ENCODE measurements around the gene ETV4. TPM values are rescaled to one million over a fixed set of nuclear protein-coding genes. Genes with fewer than 3 reads are reported as not detected.

ETV4 gene
- total RNA-seq, 1 donor from 2014 or later, result 0.41 TPM

DNA sequence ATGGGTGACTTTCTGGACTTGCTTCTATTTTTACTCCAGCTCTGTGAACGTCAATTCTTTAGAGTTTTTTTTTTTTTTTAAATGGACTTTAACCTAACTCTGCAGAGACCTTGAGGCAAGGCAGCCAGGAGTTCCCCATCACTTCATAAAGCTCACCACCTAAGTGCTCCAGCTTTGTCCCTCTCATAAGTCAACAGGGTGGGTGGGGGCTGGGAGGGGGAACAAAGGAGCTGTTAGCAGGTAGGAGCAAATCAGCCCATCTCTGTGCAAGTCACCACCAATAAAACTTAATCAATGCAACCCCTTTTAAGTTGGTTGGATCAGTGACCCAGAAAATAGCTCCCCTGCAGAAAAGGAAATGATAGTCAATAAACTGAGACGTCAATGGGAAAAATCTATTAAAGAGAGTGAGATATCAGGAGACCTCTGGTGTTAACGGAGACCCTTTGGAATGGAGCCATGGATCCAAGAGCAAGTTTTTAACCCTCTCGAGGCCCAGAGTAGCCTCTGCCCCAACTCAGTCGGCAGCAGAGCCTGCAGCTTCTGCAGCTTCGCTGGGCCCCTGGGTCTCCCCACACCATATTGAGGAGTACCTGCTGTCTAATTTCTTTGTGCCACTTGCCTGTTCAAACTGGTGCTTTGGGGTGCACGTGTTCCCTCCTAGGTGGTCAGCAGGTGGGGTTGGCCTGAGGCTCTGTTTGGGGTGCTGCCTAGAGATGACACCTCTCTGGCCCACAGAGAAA lies 27.6 kb upstream of the ETV4 start:
- FAIRE-seq (no peak), DNase-seq (ENCODE audit: low spot score in 2 of 2) (no peak)

DNA sequence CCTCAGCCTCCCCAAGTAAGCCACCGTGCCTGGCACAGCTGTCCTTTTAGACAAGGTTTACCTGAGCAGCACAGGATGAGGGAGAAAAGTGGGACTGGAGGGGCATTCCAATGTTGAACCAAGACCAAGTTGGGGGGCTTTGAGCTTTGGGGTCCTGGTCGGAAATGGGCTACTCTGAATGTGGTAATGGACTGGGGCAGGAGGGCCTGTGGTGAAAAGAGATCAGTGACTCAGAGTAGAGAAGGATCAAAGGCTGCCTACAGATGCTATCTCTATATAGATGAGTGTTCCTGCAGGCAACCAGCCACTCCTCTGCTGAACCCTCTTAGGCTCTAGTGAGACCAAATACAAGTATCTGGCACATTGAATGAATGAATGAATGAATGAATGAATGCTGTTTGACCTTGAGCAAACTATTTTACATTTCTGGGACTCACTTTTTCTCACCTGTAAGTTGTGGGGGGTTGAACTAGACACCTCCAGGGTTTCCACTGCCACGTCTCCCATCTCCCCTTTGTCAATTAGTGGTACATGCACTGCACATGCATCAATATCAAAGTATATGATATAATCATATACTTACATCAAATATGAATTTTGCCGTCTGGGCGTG lies 26.3 kb upstream of the ETV4 start:
- no peak for FAIRE-seq
- DNase-seq (ENCODE audit: low spot score in 2 of 2), result no peak

DNA sequence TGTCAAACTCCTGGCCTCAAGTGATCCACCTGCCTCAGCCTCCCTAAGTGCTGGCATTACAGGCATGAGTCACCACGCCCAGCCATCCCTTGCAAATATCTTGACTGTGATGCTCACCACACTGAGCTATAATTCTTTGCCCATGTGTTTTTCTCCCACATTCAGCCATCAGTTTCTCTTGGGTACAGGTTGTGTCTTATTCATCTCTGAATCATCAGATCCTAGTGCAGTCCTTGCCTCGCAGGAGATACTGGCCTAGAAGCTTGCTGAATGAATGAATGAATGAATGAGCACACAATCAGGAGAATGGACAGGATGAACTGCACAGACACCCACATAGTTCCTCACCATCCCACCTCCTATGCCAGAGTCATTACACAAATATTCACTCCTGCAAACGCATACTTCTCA lies 24.4 kb upstream of the ETV4 start:
- FAIRE-seq (no peak), DNase-seq (ENCODE audit: low spot score in 2 of 2) (peak in 1 of 2 donors; percentile 20)

DNA sequence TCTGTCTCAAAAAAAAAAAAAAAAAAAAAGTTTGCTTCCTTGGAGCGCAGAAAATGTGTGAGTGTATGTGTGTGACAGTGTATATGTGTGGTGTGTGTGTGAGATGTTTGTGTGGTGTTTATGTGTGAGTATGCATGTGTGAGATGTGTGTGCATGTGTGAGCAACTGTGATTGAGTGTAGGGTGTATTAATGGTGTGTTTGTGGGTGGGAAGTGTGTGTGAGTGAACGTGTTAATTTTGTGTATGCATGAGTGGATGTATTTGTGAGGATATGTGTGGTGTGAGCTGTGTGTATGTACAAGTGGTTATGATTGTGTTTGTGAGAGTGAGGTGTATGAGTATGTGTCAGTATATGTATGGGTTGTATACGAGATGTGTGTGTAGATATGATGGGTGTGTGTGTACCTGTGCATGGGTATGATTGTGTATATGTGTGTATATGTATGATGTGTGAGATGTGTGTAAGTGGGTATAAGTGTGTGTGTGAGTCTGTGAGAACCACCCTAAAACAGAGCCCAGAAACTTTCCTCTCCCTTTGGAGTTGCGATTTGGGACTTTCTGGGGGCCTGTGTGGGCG lies 22.5 kb upstream of the ETV4 start:
- no peak for DNase-seq (ENCODE audit: low spot score in 2 of 2)
- FAIRE-seq, result no peak

DNA sequence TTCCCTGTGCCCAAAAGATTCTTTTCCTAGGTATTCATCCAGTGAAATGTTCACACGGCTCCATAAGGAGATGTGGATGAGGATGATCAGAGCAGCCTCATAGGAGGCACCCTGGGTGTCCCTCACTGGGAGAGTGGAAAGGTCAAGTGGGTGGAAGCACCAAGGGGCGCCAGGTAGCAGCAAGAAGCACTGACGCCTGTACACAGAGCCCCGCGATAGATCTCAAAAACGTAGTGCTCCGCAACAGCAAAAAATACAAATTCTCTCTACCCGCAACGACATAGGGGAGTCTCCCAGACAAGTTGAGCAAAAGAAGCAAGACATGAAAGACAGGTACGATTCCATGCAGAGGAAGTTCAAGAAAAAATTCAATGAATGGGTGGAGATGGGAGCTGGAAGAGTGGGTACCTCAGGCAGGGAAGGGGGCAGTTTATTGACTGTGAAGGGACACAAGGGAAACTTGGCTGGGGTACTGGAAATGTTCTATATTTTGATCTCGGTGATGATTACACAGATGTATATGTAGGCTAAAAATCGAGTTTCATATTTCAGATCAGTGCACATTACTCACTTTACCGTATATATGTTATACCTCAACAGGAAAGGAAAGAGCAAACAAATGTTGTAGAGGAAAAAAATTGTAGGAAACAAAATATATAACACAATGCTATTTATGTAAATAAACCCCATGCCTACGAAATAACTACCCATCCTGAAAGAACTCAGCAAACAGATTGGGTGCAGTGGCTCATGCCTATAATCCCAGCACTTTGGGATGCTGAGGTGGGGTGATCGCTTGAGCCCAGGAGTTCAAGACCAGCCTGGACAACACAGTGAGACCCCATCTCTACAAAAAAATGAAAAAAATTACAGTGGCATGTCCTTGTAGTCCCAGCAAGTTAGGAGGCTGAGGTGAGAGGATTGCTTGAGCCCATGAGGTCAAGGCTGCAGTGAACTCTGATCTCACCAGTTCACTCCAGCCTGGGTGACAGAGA lies 17.8 kb upstream of the ETV4 start:
- FAIRE-seq (no peak), DNase-seq (ENCODE audit: low spot score in 2 of 2) (no peak)

DNA sequence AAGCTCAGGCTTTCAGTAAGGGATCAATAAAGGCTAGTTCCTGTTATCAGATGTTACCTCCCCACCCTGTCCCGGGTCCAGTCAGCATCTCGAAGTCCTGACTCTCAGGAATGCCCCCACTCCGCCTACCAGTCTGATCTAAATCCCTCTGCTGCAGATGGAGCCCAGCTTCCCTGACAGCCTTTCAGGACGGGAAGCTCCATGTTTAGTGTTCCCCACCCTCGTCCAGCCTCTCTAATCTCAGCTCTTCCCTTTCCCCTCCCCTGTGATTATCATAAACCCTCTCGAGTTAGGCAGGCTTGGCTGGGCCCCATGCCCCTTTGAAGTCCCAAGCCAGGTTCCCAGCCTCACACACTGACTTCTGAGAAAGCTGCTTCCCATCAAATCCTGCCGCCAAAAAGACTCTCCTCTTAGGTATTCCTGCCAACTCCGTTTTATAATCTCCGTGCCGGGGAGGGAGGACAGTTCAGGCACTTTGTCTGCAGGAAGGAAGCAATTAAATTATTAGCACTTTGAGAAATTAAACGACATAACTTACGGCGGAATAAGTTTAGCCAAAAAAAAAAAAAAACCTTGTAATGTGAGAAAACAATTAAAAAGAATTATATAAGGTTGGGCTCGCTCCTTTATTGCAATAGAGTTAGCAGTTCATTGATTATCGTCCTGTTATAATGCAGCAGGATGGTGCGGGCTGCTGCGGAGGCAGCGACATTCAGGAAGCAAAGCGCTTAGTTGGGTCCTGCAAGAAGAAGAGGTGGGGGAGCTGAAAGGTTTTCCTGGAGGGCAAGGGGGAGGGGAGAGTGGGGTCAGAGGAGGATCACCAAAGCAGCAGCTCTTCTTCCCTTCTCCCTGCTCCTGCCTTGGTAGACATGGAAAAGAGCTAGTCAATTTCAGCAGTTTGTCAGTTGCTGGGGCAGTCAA lies 16.8 kb upstream of the ETV4 start:
- DNase-seq (ENCODE audit: low spot score in 2 of 2), result no peak
- no peak for FAIRE-seq

DNA sequence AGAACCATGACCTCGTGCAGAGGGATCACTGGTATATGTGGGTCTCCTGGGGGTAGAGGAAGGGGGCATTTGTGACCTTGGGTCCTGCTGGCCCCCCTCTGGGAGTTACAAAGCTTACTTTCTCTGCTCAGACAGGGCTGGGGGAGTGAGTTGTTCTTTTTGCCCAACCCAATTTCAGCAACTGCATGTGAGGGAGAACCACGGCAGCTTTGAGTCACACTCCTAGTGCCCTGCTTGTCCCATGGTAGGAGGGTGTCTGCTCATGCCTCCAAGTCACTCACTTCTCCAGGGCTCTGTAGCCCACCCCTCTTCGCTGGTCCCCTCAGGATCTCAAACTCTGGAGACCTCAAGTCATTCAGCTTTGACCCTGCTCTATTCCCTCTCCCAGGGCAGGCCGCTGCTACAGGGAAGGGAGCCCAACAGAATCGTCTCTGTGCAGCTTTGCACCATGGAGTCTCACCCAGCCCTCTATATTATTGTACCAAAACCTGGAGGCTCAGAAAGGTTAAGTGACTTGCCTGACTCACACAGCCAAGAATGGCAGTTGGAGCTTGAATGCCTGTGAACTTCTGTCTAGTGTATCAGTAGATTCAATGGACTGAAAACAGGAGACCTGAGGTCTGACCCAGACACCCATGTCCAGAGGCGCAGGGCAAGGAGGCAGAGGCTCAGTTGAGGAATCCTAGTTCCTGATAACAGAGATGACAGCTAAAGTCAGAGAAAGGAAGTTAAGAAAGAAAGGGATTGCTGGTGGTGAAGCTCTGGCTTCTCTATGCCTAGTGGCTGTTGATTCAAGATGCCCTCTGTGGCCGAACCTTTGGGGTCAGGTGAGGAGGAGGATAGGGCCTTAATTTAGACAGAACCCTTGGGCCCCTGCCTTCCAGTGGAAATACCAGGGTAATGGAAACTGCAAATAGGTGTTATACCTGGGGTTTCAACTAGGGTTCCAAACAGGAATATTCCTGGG lies 14.6 kb upstream of the ETV4 start:
- FAIRE-seq (no peak), DNase-seq (ENCODE audit: low spot score in 2 of 2) (no peak)

DNA sequence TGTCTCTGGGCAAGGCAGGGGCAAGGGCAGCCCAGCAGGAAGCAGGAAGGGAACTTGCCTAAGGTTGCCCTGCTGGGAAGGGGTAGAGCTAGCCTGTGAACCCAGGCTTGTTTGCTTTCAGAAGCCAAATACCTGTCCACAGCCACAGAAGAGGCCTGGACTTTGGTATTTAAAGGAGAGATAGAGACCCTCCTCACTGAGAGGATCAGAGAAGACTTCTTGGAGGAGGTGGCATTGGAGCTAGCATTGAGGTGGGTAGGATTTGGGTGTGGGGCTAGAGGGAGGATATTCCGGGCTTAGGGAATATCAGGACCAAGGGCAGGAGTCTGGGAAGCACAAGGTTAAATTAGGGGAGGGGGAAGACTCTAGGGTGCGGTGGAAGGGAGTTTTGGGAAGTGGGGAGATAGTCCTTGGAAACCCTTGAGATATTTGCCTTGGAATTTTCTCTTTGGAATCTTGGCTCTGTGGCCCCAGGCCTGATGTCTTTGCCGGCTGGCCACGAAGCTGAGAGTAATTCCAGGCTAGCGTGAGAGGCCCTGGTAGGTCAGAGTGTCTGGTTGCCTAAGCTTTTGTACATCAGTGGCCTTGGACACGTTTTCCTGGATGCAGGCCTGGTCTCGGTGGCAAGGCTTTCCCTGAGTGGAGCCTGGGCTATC lies 13.1 kb upstream of the ETV4 start:
- FAIRE-seq (no peak), DNase-seq (ENCODE audit: low spot score in 2 of 2) (no peak)

DNA sequence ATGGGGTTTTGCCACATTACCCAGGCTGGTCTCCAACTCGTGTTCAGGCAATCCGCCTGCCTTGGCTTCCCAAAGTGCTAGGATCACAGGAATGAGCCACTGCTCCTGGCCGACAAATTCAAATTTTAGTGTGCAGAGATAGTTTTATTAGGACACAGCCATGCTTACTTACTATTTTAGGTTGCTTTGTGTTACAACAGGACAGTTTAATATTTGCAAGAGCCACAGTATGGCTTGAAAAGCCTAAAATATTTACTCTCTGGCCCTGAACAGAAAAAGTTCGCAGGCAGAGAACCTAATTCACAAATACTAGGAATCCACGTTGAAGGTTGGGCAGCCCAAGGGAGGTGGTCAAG lies 12.6 kb upstream of the ETV4 start:
- FAIRE-seq, result no peak

DNA sequence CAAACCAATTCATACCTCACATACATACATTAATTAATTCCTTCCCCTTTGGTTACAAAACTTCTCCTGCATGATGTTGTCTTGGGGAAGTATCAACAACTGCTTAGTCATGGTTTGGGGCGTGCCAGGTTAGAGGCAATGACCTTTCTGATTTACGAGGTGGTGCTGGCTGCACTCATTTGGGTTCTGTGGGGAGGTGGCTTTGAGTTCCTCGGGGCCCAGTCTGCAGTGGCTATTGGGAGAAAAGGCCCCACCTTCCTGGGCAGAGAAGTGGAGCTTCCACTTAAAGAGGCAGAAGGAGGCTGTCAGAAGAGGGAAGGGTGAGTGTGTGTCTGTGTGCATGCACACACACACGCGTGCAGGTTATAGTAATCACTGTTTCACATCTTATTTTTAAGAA lies 10.2 kb upstream of the ETV4 start:
- FAIRE-seq (no peak), DNase-seq (ENCODE audit: low spot score in 2 of 2) (no peak)

More for the DNA sequence above, 12.6 kb upstream of the ETV4 start:
- DNase-seq (ENCODE audit: low spot score in 2 of 2), result no peak

DNA sequence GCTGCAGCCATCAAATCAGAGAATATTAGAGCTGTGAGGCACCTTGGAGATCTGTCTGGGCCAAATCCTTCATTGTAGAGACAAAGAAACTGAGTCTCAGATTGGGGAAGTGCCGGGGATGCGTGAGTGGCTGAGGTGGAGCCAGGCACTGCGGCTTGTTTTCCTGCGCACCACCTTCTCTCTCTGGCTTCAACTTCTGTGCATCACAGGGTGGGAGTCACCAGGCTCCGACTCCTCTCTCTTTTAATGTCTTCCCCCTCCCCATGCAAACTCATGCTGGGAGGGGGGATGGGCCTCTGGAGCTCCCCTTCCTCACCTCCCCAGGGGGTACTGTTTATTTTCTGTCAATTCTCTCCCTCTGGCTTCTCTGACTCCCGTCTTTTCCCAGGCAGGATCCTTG lies 8.7 kb upstream of the ETV4 start:
- no peak for DNase-seq (ENCODE audit: low spot score in 2 of 2)
- no peak for FAIRE-seq

DNA sequence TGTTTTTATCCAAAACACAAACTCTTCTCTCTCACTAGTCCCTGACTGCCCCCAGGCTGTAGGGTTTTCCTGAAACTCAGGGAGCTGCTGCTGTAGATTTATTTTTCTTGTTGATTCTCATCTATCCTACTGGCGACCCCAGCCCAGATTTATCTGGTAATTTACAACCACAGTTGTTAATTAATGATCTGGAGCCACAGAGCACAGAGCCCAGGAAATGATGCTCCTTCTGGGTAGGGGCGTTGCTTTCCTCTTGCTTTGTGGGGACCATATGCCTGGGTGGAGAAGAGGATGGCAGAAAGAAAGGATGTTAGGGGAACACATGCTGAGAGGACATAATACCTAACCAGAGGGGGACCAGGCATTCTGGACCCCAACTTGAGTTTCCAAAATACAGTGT lies 7.4 kb upstream of the ETV4 start:
- FAIRE-seq (no peak), DNase-seq (ENCODE audit: low spot score in 2 of 2) (no peak)

DNA sequence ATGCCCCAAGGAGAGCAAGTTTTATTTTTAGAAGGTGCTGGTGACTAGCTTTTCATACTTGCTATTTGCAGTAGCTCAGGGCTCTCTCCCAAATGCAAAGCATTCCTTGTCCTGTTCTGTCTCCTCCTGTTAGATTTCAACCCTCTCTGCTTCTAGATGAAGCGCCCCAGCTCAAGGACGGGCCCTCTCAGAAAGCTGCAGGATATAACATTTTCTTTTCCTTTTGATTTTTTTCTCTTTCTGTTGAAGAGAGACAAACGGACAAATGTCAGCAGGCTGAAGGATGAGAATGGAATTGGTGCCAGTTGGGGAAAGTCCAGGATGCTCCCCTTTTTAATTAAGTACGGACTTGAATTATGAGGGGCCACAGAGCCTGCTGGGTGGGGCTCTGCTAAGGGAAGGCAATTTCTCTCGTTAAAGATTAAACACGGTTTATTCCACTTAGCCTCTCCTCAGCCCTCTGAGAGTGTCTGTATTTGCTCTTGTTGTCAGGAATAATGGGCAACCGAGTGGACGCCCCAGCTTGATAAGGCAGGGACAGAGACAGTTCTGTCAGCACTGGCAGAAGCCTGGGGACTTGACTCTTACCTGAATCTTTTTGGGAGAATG lies 6.2 kb upstream of the ETV4 start:
- no peak for DNase-seq (ENCODE audit: low spot score in 2 of 2)
- FAIRE-seq, result no peak

DNA sequence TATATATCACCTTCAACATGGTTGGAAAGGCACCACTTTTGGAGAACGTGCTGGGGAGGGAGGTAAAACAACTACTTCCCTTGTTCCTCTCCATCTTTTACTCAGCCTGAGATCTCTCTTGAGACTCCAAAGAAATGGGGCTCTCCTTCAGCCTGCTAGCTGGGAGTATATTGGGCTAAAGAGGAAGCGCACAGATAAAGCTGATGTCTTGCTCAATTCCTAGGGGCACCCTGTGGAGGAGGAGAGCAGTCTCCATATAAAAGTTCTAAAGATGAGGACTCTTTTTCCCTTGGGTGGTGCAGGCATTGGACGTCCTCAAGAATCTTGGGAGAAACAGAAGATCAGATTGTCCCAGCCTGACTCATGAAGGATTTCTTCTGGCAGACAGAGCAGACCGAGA lies 4.6 kb upstream of the ETV4 start:
- FAIRE-seq, result no peak
- DNase-seq (ENCODE audit: low spot score in 2 of 2), result no peak

DNA sequence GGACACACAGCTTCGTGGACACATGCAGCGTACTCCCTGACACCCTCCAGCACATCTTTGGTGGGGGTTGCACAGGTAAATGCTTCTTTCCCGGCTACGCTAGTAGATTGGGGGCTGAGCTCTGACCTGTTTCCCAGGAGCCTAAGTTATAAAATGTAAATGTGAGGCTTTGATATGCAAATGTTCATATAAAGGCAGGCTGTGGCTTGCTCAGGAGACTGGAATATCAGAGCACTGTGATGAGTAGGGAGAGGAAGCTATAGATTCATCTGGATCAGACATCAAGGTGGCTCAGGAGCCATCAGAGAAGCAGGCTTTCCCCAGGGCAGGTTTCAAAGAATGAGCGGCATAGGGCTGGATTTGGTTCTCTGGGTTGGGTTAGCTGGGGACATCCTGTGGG lies 3.4 kb upstream of the ETV4 start:
- no peak for FAIRE-seq
- DNase-seq (ENCODE audit: low spot score in 2 of 2), result no peak

DNA sequence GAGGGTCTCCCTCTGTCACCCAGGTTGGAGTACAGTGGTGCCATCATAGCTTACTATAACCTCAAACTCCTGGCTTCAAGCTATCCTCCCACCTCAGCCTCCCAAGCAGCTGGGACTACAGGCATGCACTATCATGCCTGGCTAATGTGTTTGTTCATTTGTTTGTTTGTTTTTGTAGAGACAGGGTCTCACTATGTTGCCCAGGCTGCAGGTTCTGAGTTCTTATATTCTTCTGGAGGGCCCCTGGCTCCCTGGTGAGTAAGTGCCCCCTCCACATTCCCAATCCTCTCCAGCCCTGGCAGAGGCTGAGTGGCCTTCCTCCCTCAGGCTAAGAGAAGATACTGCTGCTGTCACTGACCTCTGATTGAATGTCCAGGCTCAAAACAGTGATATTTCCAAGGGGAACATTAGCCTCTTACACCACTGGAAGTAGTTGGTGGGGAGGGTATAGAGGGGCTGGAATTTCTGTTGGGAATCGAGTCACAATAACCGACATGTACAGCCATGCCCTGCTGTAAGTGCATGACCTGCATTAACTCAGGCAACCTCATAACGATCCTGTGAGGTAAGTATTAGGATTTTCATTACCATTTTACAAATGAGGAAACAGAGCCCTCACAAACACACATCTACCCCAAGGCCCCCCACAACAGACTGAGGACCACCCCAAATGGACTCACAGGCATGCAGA lies 2.7 kb upstream of the ETV4 start:
- DNase-seq (ENCODE audit: low spot score in 2 of 2), result no peak
- no peak for FAIRE-seq

DNA sequence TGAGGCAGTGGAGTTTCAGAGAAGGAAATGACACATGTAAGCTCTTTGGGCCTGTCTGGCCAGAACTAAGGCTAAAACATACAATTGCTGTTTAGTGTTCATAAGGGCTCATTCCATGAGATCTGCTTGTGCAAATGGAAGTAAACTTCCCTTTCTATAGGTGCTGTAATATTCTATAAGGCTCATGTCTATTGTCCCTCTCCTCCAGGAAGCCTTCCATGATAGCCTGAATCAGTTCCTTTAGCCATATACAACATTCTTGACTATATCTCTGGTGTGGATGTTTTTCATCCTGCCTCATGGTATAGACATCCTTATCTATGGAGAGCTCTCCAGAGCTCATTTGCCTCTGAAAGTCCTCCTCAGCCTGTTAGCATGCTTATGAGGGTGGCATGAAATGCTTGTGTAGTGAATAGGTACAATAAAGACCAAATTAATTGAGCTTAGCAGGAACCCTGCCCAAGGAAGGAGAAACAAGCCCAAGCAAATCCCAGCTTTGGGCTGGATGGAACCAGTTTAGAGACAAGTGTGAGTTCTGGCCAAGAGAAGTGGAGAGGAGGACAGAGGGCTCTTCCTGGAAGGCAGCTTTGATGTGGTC lies 1.6 kb upstream of the ETV4 start:
- DNase-seq (ENCODE audit: low spot score in 2 of 2), result no peak
- no peak for FAIRE-seq
